GM19372 (cell line): ENCODE measurements around the gene ABCC3.
"Not testable (repeated sequence)": the region's sequence is repeated elsewhere in the genome, so short reads cannot be mapped to it uniquely, and the experiment has no call there.

Experiments used
- ATAC-seq: cut with Tn5 transposase; IDR thresholded peaks from one replicate; pipeline ENCODE4 v1.9.1; 2021; ENCODE audit warnings: mild to moderate bottlenecking, low read depth, moderate library complexity; ENCODE audit not compliant: unreplicated experiment

ABCC3 gene

GRCh38 chr17:50664788-50665458, 30.2 kb downstream of the ABCC3 start:
- ATAC-seq: no peak

GRCh38 chr17:50665838-50666237, 31.2 kb downstream of the ABCC3 start:
- ATAC-seq: no peak

GRCh38 chr17:50666316-50666715, 31.6 kb downstream of the ABCC3 start:
- ATAC-seq: no peak

GRCh38 chr17:50667259-50668024, 32.8 kb downstream of the ABCC3 start:
- ATAC-seq: no peak

GRCh38 chr17:50668025-50668837, 33.5 kb downstream of the ABCC3 start:
- ATAC-seq: no peak

GRCh38 chr17:50668838-50669581, 34.3 kb downstream of the ABCC3 start:
- no peak for ATAC-seq

GRCh38 chr17:50672071-50672470, 37.4 kb downstream of the ABCC3 start:
- no peak for ATAC-seq

- ATAC-seq: no peak
These were observed 38.3 kb downstream of the ABCC3 start for GRCh38 chr17:50672831-50673551.

- no peak for ATAC-seq
These were observed 40.5 kb downstream of the ABCC3 start for GRCh38 chr17:50675190-50675589.

GRCh38 chr17:50675627-50676026, 40.9 kb downstream of the ABCC3 start:
- no peak for ATAC-seq

GRCh38 chr17:50676065-50676975, 41.6 kb downstream of the ABCC3 start:
- no peak for ATAC-seq

GRCh38 chr17:50677851-50678375, 43.2 kb downstream of the ABCC3 start:
- no peak for ATAC-seq

- ATAC-seq: no peak
These were observed 44.4 kb downstream of the ABCC3 start for GRCh38 chr17:50679008-50679544.

- no peak for ATAC-seq
These were observed 45.4 kb downstream of the ABCC3 start for GRCh38 chr17:50680126-50680525.

GRCh38 chr17:50680543-50681262, 46.0 kb downstream of the ABCC3 start:
- ATAC-seq: not testable (repeated sequence)

- no peak for ATAC-seq
These were observed 46.9 kb downstream of the ABCC3 start for GRCh38 chr17:50681263-50682200.

- no peak for ATAC-seq
These were observed 47.8 kb downstream of the ABCC3 start for GRCh38 chr17:50682441-50682840.
